Ishikawa (cell line): ENCODE measurements around the gene GPC6.

Experiments
- CEBPB ChIP-seq: IDR thresholded peaks from 2 replicates; pipeline ENCODE4 v1.6.1; 2012
- CREB1 ChIP-seq: IDR thresholded peaks from 2 replicates; pipeline ENCODE4 v1.6.1; 2012; ENCODE audit warnings: low read depth
- EP300 ChIP-seq: IDR thresholded peaks from 2 replicates; pipeline ENCODE4 v1.6.1; 2012; ENCODE audit warnings: borderline replicate concordance
- FOXM1 ChIP-seq: IDR thresholded peaks from 2 replicates; pipeline ENCODE4 v1.6.1; 2012; ENCODE audit warnings: low read depth, borderline replicate concordance
- RAD21 ChIP-seq: IDR thresholded peaks from 2 replicates; pipeline ENCODE4 v1.6.1; 2012; ENCODE audit warnings: low read depth
- TAF1 ChIP-seq: IDR thresholded peaks from 2 replicates; pipeline ENCODE4 v1.6.1; 2012; ENCODE audit warnings: low read depth, mild to moderate bottlenecking
- TF ChIP-seq, protein P1 (sequence below): IDR thresholded peaks from 2 replicates; pipeline ENCODE4 v1.6.1; 2012; ENCODE audit warnings: low read depth, mild to moderate bottlenecking
- TF ChIP-seq, protein P2 (sequence below): IDR thresholded peaks from 2 replicates; pipeline ENCODE4 v1.6.1; 2012

DNA sequence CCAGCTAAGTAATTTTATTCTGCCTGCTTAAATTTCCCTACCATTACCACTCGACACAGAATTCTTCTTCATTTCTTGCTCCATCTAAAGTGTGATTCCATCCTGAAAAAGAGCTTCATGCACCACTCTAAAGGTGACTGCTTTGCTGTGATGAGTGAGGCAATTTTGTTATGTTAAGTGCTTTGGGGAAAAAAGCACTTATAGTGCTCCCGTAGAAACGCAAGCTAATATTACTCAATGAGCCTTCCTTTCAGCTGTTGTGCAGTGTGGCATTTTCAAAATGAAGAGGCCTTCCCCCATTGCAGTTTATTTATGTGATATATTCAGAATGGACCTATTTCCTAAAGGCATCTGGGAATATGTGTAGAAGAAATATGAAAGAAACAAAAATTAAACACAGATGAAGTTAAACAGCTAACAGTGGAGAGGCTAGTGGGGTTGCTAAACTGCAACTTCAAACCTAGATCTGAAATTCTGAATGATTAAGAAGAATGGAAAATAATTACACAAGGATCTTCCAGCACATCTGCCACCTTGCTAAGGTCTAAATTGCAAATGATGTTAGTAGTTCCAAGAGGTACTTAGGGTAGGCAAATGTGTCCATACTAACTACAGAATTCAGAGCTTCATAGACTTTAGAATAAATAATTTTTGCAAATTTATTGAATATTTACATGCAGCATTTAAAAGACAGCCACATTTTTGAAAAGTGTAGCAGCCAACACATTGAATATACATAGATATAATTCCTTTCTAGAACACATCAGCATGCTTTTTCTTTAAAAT is 1041.2 kb downstream of the GPC6 start:
- no peak for TF ChIP-seq TAF1
- TF ChIP-seq CEBPB, result no peak
- no peak for TF ChIP-seq CREB1
- no peak for TF ChIP-seq RAD21
- TF ChIP-seq FOXM1, result no peak
- TF ChIP-seq EP300, result no peak
- TF ChIP-seq, protein P1, sequence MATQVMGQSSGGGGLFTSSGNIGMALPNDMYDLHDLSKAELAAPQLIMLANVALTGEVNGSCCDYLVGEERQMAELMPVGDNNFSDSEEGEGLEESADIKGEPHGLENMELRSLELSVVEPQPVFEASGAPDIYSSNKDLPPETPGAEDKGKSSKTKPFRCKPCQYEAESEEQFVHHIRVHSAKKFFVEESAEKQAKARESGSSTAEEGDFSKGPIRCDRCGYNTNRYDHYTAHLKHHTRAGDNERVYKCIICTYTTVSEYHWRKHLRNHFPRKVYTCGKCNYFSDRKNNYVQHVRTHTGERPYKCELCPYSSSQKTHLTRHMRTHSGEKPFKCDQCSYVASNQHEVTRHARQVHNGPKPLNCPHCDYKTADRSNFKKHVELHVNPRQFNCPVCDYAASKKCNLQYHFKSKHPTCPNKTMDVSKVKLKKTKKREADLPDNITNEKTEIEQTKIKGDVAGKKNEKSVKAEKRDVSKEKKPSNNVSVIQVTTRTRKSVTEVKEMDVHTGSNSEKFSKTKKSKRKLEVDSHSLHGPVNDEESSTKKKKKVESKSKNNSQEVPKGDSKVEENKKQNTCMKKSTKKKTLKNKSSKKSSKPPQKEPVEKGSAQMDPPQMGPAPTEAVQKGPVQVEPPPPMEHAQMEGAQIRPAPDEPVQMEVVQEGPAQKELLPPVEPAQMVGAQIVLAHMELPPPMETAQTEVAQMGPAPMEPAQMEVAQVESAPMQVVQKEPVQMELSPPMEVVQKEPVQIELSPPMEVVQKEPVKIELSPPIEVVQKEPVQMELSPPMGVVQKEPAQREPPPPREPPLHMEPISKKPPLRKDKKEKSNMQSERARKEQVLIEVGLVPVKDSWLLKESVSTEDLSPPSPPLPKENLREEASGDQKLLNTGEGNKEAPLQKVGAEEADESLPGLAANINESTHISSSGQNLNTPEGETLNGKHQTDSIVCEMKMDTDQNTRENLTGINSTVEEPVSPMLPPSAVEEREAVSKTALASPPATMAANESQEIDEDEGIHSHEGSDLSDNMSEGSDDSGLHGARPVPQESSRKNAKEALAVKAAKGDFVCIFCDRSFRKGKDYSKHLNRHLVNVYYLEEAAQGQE, result no peak
- TF ChIP-seq, protein P2, sequence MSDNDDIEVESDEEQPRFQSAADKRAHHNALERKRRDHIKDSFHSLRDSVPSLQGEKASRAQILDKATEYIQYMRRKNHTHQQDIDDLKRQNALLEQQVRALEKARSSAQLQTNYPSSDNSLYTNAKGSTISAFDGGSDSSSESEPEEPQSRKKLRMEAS, result no peak
